HCT116 (cell line): ENCODE data around the gene ST6GALNAC2. TPM values are rescaled to one million over a fixed set of nuclear protein-coding genes. Genes with fewer than 3 reads are reported as not detected.

Source experiments
- ATAC-seq: fragments of 200-7000 bp; cut with Tn5 transposase; 2 replicates; pipeline ENCODE4 v1.9.1; 2020; ENCODE audit warnings: mild to moderate bottlenecking, moderate library complexity
- BruUV-seq: library from RNA; stranded (reverse); fragments of 400-500 nt; replicated peaks from 2 replicates; lab custom pipeline; 2021; lab: Mats Ljungman, UMichigan
- CTCF ChIA-PET: fragments of 300-600 bp; sonication (Branson Sonifier 250); formaldehyde crosslinking; loops from one replicate; lab custom pipeline; 2021; ENCODE audit warnings: antibody characterized with exemption; lab: Charles Lee
- POLR2A ChIA-PET: fragments of 300-600, 350-600 bp; sonication (Branson Sonifier 250); formaldehyde crosslinking; loops from one replicate; lab custom pipeline; 2021; ENCODE audit warnings: antibody characterized with exemption; lab: Charles Lee
- RAD21 ChIA-PET, 2 experiments: fragments of 300-600 bp; sonication (Branson Sonifier 250); formaldehyde crosslinking; loops; one replicate each; lab custom pipeline; 2023; ENCODE audit warnings: low total read pairs in 2 of 2; ENCODE audit not compliant: uncharacterized antibody in 2 of 2, unreplicated experiment in 2 of 2, low non-redundant PET in 1 of 2; lab: Charles Lee
- DNase-seq: peaks from one replicate; pipeline ENCODE4 v3.0.0-alpha.2; 2010; ENCODE audit warnings: low read depth, low spot score
- H2AFZ ChIP-seq: fragments of 200-600 bp; shearing (Covaris generic), sonication (generic); 2 replicates; pipeline ENCODE4 v1.6.1; 2017; ENCODE audit warnings: low read depth, mixed run types, mixed read lengths, antibody characterized with exemption, low read length; ENCODE audit not compliant: poor library complexity, severe bottlenecking
- H3K27ac ChIP-seq: 2 replicates; pipeline ENCODE4 v1.5.1; 2012; ENCODE audit warnings: low read depth, low read length
- H3K27me3 ChIP-seq: fragments of 200-600 bp; sonication (generic); 2 replicates; pipeline ENCODE4 v1.6.1; 2016; ENCODE audit warnings: mixed run types, low read length, mixed read lengths; ENCODE audit not compliant: insufficient read depth
- H3K36me3 ChIP-seq, 2 experiments: fragments of 200-500 bp in 1 of 2; fragments of 200-600 bp in 1 of 2; sonication (Bioruptor generic) in 1 of 2; sonication (generic) in 1 of 2; 2 replicates each; pipeline versions ENCODE4 v1.5.1 to v1.6.1; 2014 to 2016; ENCODE audit warnings: low read length in 2 of 2, inconsistent platforms in 1 of 2, mixed read lengths in 1 of 2, mixed run types in 1 of 2; ENCODE audit not compliant: insufficient read depth in 2 of 2, control insufficient read depth in 1 of 2
- H3K4me1 ChIP-seq, 2 experiments: fragments of 200-600 bp in 1 of 2; sonication (generic) in 1 of 2; 2 replicates each; pipeline versions ENCODE4 v1.5.1 to v1.6.1; 2012 to 2017; ENCODE audit warnings: low read length in 2 of 2, inconsistent platforms in 1 of 2, mild to moderate bottlenecking in 1 of 2, mixed read lengths in 1 of 2, mixed run types in 1 of 2, moderate library complexity in 1 of 2; ENCODE audit not compliant: insufficient read depth in 2 of 2, control insufficient read depth in 1 of 2
- H3K4me2 ChIP-seq: fragments of 200-600 bp; sonication (generic); 2 replicates; pipeline ENCODE4 v1.6.1; 2017; ENCODE audit warnings: mixed run types, low read length, mixed read lengths
- H3K4me3 ChIP-seq, 2 experiments: fragments of 200-600 bp in 1 of 2; sonication (generic) in 1 of 2; replicated peaks in 1 of 2; 2 replicates each; pipeline ENCODE4 v1.5.1; 2011 to 2016; ENCODE audit warnings: low read length in 2 of 2, control low read depth in 1 of 2, low read depth in 1 of 2, mild to moderate bottlenecking in 1 of 2, mixed read lengths in 1 of 2, mixed run types in 1 of 2
- H3K79me2 ChIP-seq: fragments of 200-600 bp; sonication (generic); 2 replicates; pipeline ENCODE4 v1.6.1; 2017; ENCODE audit warnings: mild to moderate bottlenecking, mixed run types, low read length, moderate library complexity, mixed read lengths; ENCODE audit not compliant: insufficient read depth
- H3K9ac ChIP-seq: fragments of 200-600 bp; sonication (generic); 2 replicates; pipeline ENCODE4 v1.6.1; 2016; ENCODE audit warnings: low read length, mixed read lengths
- H3K9me2 ChIP-seq: fragments of 200-600 bp; sonication (generic), shearing (Covaris generic); 2 replicates; pipeline ENCODE4 v1.6.1; 2017; ENCODE audit warnings: mixed run types, mild to moderate bottlenecking, moderate library complexity; ENCODE audit not compliant: insufficient read depth
- H3K9me3 ChIP-seq, 2 experiments: fragments of 200-500 bp in 1 of 2; fragments of 200-600 bp in 1 of 2; sonication (Bioruptor generic) in 1 of 2; sonication (generic) in 1 of 2; 2 replicates each; pipeline ENCODE4 v1.6.1; 2014 to 2017; ENCODE audit warnings: low read length in 2 of 2, mixed read lengths in 2 of 2, inconsistent platforms in 1 of 2, low read depth in 1 of 2, mild to moderate bottlenecking in 1 of 2, mixed run types in 1 of 2, moderate library complexity in 1 of 2; ENCODE audit not compliant: control insufficient read depth in 1 of 2, insufficient read depth in 1 of 2
- H4K20me1 ChIP-seq: fragments of 200-600 bp; sonication (generic), shearing (Covaris generic); 2 replicates; pipeline ENCODE4 v1.6.1; 2017; ENCODE audit warnings: mixed run types, mild to moderate bottlenecking, moderate library complexity; ENCODE audit not compliant: insufficient read depth
- CBX3 ChIP-seq: IDR thresholded peaks from 2 replicates; pipeline ENCODE4 v1.6.1; 2012; ENCODE audit warnings: low read depth
- CEBPB ChIP-seq: IDR thresholded peaks from 2 replicates; pipeline ENCODE4 v1.6.1; 2012; ENCODE audit warnings: low read depth
- EGR1 ChIP-seq: IDR thresholded peaks from 2 replicates; pipeline ENCODE4 v1.6.1; 2012; ENCODE audit warnings: low read depth
- ELF1 ChIP-seq: IDR thresholded peaks from 2 replicates; pipeline ENCODE4 v1.6.1; 2012; ENCODE audit warnings: low read depth, borderline replicate concordance
- EZH2 ChIP-seq: fragments of 200-600 bp; sonication (generic); IDR thresholded peaks from 2 replicates; pipeline ENCODE4 v1.6.1; 2017; ENCODE audit warnings: antibody characterized with exemption, mixed run types
- JUND ChIP-seq: IDR thresholded peaks from 2 replicates; pipeline ENCODE4 v1.6.1; 2012
- MAX ChIP-seq: IDR thresholded peaks from 2 replicates; pipeline ENCODE4 v1.6.1; 2012
- POLR2A ChIP-seq: IDR thresholded peaks from 2 replicates; pipeline ENCODE4 v1.7.0; 2011; ENCODE audit warnings: borderline replicate concordance; ENCODE audit not compliant: insufficient read depth, insufficient read length; ENCODE audit errors: extremely low read depth
- RAD21 ChIP-seq: IDR thresholded peaks from 2 replicates; pipeline ENCODE4 v1.6.1; 2012; ENCODE audit warnings: low read depth, mild to moderate bottlenecking
- SIN3A ChIP-seq: IDR thresholded peaks from 2 replicates; pipeline ENCODE4 v1.6.1; 2012; ENCODE audit warnings: low read depth
- SP1 ChIP-seq: IDR thresholded peaks from 2 replicates; pipeline ENCODE4 v1.6.1; 2012; ENCODE audit warnings: low read depth
- YY1 ChIP-seq: IDR thresholded peaks from 2 replicates; pipeline ENCODE4 v1.6.1; 2011; ENCODE audit warnings: low read length, low read depth, moderate library complexity, mild to moderate bottlenecking; ENCODE audit not compliant: insufficient replicate concordance; ENCODE audit errors: extremely low read depth
- ZBTB33 ChIP-seq: IDR thresholded peaks from 2 replicates; pipeline ENCODE4 v1.6.1; 2011; ENCODE audit warnings: mild to moderate bottlenecking, low read length, moderate library complexity; ENCODE audit not compliant: insufficient replicate concordance; ENCODE audit errors: extremely low read depth
- ZFX ChIP-seq: fragments of 450-650 bp; IDR thresholded peaks from 2 replicates; pipeline ENCODE4 v1.6.1; 2017
- intact Hi-C: fragments of 100-400 bp; cut with micrococcal nuclease; formaldehyde crosslinking; loops from 2 replicates; pipeline ENCODE4 v1.10.0; 2022
- total RNA-seq: library from RNA; stranded (reverse); gene quantifications from one replicate; pipeline ENCODE4 v1.2.1, GENCODE V29; 2021; ENCODE audit not compliant: unreplicated experiment
- TF ChIP-seq, protein P1 (sequence below), 3 experiments: fragments of 200-600 bp in 1 of 3; sonication (generic) in 1 of 3; IDR thresholded peaks in 2 of 3; conservative IDR thresholded peaks in 1 of 3; 2 replicates each; pipeline ENCODE4 v1.5.1; 2012 to 2017; ENCODE audit warnings: low read depth in 2 of 3, low read length in 2 of 3, antibody characterized with exemption in 1 of 3, borderline replicate concordance in 1 of 3, control low read depth in 1 of 3, mild to moderate bottlenecking in 1 of 3, mixed read lengths in 1 of 3, mixed run types in 1 of 3, moderate library complexity in 1 of 3; ENCODE audit not compliant: insufficient read depth in 1 of 3

ST6GALNAC2 gene
- total RNA-seq, 1 experiment from 2014 or later: 14.7 TPM

- intact Hi-C loops: no loop called here
- H3K79me2 ChIP-seq: no peaks in the 10 kb centered on the region
- H3K27me3 ChIP-seq: no peaks in the 10 kb centered on the region
- DNase-seq (no peak), ATAC-seq (peak; percentile 49)
- POLR2A ChIA-PET: interaction anchor here (1.0 to 2.7 kb wide), 6 partner anchors 7 to 36 kb away, joined by 4 to 13 read pairs (median 4); no protein-coding TSS in a partner anchor
- no TSS peak for BruUV-seq
- H3K4me1 ChIP-seq: peaks cover 22 to 39% of the 10 kb centered on the region in 2 experiments
- no peaks in the 10 kb centered on the region for H4K20me1 ChIP-seq
- CTCF ChIA-PET: interaction anchor here (0.6 to 1.9 kb wide), 6 partner anchors 8 to 225 kb away, joined by 3 to 10 read pairs (median 4); no protein-coding TSS in a partner anchor
- H2AFZ ChIP-seq: peak overlapping the region; percentile 12
- H3K36me3 ChIP-seq: no peaks in the 10 kb centered on the region
- 0 out of 2 replicates have a peak overlapping the region, but pooled peaks have one; percentile 4 for H3K9ac ChIP-seq
- H3K4me3 ChIP-seq: no peak overlapping the region
- H3K27ac ChIP-seq: no peak overlapping the region
- no peaks in the 10 kb centered on the region for H3K9me3 ChIP-seq
- RAD21 ChIA-PET: no interaction called here
- no peaks in the 10 kb centered on the region for H3K9me2 ChIP-seq
- H3K4me2 ChIP-seq: peak overlapping the region; percentile 64
- no peak for TF ChIP-seq SIN3A
- no peak for TF ChIP-seq JUND
- TF ChIP-seq EGR1: no peak
- TF ChIP-seq RAD21: 0 out of 2 replicates have a peak, but pooled peaks have one; percentile 21
- no peak for TF ChIP-seq CBX3
- TF ChIP-seq POLR2A: no peak
- no peak for TF ChIP-seq MAX
- 0 out of 2 replicates have a peak, but pooled peaks have one; percentile 28 for TF ChIP-seq ZFX
- no peak for TF ChIP-seq ELF1
These were observed 8.3 kb upstream of the ST6GALNAC2 start for GRCh38 chr17:76593959-76594358.

DNA sequence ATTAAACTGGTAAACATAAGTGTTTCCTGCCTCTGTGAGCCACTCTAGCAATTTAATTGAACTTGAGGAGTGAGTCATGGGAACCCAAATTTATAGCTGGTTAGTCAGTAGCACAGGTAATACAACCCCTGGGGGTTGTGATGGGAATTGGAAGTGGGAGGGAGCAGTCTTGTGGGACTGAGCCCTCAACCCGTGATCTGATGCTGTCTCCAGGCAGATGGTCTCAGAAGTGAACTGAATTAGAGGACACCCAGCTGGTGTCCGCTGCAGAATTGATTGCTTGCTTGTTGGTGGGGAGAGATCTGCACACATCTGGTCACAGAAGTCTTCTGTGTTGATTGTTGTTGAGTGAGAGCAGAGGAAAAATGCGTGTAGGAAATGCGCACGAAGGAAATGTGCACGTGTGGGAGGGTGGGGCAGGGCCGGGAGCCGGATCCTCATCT, 7.7 kb upstream of the ST6GALNAC2 start:
- Histone ChIP-seq H3K27ac (no peak overlapping the region; the same call in 1 of the 2 replicates), H3K27me3 (no peaks in the 10 kb centered on the region), H4K20me1 (no peaks in the 10 kb centered on the region), H3K9ac (0 out of 2 replicates have a peak overlapping the region, but pooled peaks have one; percentile 15), H3K4me3 (peak overlapping the region in 1 of 2 experiments; percentile 14; a peak in 1 of 4 replicates), H3K4me2 (peak overlapping the region; percentile 64), H3K9me3 (no peaks in the 10 kb centered on the region), H2AFZ (peak overlapping the region; percentile 12), H3K9me2 (no peaks in the 10 kb centered on the region), H3K36me3 (no peaks in the 10 kb centered on the region), H3K79me2 (no peaks in the 10 kb centered on the region), H3K4me1 (peaks cover 22 to 39% of the 10 kb centered on the region in 2 experiments)
- ChIA-PET CTCF (interaction anchor here (0.8 to 1.9 kb wide), 4 partner anchors 8 to 36 kb away, joined by 3 to 10 read pairs (median 6); no protein-coding TSS in a partner anchor), POLR2A (interaction anchor here (0.8 to 2.7 kb wide), 5 partner anchors 8 to 144 kb away, joined by 3 to 13 read pairs (median 4); partner anchors contain the start of gene MFSD11), RAD21 (interaction anchor here in 1 of 2 experiments (0.5 kb wide), 1 partner anchor 17 kb away, joined by 4 read pairs; no protein-coding TSS in a partner anchor)
- intact Hi-C loops: no loop called here
- BruUV-seq: no TSS peak
- ATAC-seq (peak; percentile 93), DNase-seq (peak; percentile 74)
- TF ChIP-seq POLR2A (no peak), EZH2 (no peak), ELF1 (no peak), RAD21 (peak; percentile 19; the same call in 1 of the 2 replicates), EGR1 (no peak), SP1 (peak; percentile 43), CEBPB (no peak), ZBTB33 (no peak), YY1 (no peak)
- TF ChIP-seq, protein P1, sequence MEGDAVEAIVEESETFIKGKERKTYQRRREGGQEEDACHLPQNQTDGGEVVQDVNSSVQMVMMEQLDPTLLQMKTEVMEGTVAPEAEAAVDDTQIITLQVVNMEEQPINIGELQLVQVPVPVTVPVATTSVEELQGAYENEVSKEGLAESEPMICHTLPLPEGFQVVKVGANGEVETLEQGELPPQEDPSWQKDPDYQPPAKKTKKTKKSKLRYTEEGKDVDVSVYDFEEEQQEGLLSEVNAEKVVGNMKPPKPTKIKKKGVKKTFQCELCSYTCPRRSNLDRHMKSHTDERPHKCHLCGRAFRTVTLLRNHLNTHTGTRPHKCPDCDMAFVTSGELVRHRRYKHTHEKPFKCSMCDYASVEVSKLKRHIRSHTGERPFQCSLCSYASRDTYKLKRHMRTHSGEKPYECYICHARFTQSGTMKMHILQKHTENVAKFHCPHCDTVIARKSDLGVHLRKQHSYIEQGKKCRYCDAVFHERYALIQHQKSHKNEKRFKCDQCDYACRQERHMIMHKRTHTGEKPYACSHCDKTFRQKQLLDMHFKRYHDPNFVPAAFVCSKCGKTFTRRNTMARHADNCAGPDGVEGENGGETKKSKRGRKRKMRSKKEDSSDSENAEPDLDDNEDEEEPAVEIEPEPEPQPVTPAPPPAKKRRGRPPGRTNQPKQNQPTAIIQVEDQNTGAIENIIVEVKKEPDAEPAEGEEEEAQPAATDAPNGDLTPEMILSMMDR (IDR thresholded peaks at IDR 0.05 in 2 of 3, conservative IDR thresholded peaks at IDR 0.05 in 1 of 3; ENCODE audit: borderline replicate concordance in 1 of 3, insufficient read depth in 1 of 3, low read depth in 2 of 3, low read length in 2 of 3): peak in 2 of 3 experiments; percentile 31 to 38; a peak in 3 of 6 replicates
